Liver (tissue), 9 donors: ENCODE data around the gene APBB1IP. TPM values are rescaled to one million over a fixed set of nuclear protein-coding genes. Genes with fewer than 3 reads are reported as not detected.

Source experiments
- DNase-seq: peaks from one replicate; pipeline ENCODE4 v3.0.0-alpha.2; 2017; ENCODE audit warnings: low spot score
- H3K27ac ChIP-seq, 2 donors: one replicate each; pipeline ENCODE4 v1.7.0; 2013; ENCODE audit warnings: inconsistent platforms in 2 of 2, low read length in 2 of 2, control low read depth in 1 of 2, low read depth in 1 of 2, mild to moderate bottlenecking in 1 of 2
- H3K27me3 ChIP-seq, 4 donors: one replicate each; pipeline versions ENCODE4 v1.6.1 to v1.7.0; 2013; ENCODE audit warnings: low read length in 3 of 4, inconsistent platforms in 1 of 4, mild to moderate bottlenecking in 1 of 4, moderate library complexity in 1 of 4; ENCODE audit not compliant: control insufficient read depth in 4 of 4, insufficient read depth in 4 of 4
- H3K36me3 ChIP-seq, 4 donors: one replicate each; pipeline versions ENCODE4 v1.6.1 to v1.7.0; 2013; ENCODE audit warnings: low read length in 3 of 4, mild to moderate bottlenecking in 3 of 4, low read depth in 1 of 4, moderate library complexity in 1 of 4; ENCODE audit not compliant: control insufficient read depth in 4 of 4, insufficient read depth in 3 of 4
- H3K4me1 ChIP-seq, 4 donors: one replicate each; pipeline versions ENCODE4 v1.6.1 to v1.7.0; 2013; ENCODE audit warnings: low read length in 3 of 4, mild to moderate bottlenecking in 3 of 4, moderate library complexity in 1 of 4; ENCODE audit not compliant: control insufficient read depth in 4 of 4, insufficient read depth in 4 of 4
- H3K4me3 ChIP-seq, 3 donors: one replicate each; pipeline versions ENCODE4 v1.6.1 to v1.7.0; 2013; ENCODE audit warnings: low read length in 3 of 3, control low read depth in 1 of 3, low read depth in 1 of 3, mild to moderate bottlenecking in 1 of 3
- H3K9ac ChIP-seq, 2 donors: one replicate each; pipeline ENCODE4 v1.7.0; 2013; ENCODE audit warnings: low read length in 2 of 2, mild to moderate bottlenecking in 2 of 2, moderate library complexity in 2 of 2, control low read depth in 1 of 2, low read depth in 1 of 2
- H3K9me3 ChIP-seq, 4 donors: one replicate each; pipeline versions ENCODE4 v1.6.1 to v1.7.0; 2013; ENCODE audit warnings: low read length in 3 of 4; ENCODE audit not compliant: control insufficient read depth in 4 of 4
- ATF3 ChIP-seq: IDR thresholded peaks from 2 replicates; pipeline ENCODE4 v1.6.1; 2016; ENCODE audit warnings: antibody characterized with exemption
- CTCF ChIP-seq: fragments of 150-350 bp; IDR thresholded peaks from 2 replicates; pipeline ENCODE4 v1.5.1; 2017; ENCODE audit warnings: improper control_type of control experiment, low read depth, low read length; ENCODE audit not compliant: missing input control
- EGR1 ChIP-seq, 2 donors: IDR thresholded peaks; 2 replicates each; pipeline ENCODE4 v1.6.1; 2016 to 2018; ENCODE audit warnings: antibody characterized with exemption in 2 of 2, low read depth in 2 of 2
- FOXA1 ChIP-seq: IDR thresholded peaks from 2 replicates; pipeline ENCODE4 v1.6.1; 2016; ENCODE audit warnings: antibody characterized with exemption
- FOXA2 ChIP-seq: IDR thresholded peaks from 2 replicates; pipeline ENCODE4 v1.6.1; 2016; ENCODE audit warnings: antibody characterized with exemption
- GABPA ChIP-seq, 2 donors: IDR thresholded peaks in 1 of 2; conservative IDR thresholded peaks in 1 of 2; 2 replicates each; pipeline ENCODE4 v1.6.1; 2016; ENCODE audit warnings: antibody characterized with exemption in 2 of 2, mild to moderate bottlenecking in 1 of 2, moderate library complexity in 1 of 2
- HNF4A ChIP-seq, 2 donors: conservative IDR thresholded peaks; 2 replicates each; pipeline ENCODE4 v1.6.1; 2016; ENCODE audit warnings: antibody characterized with exemption in 2 of 2, mild to moderate bottlenecking in 2 of 2
- HNF4G ChIP-seq: IDR thresholded peaks from 2 replicates; pipeline ENCODE4 v1.6.1; 2016; ENCODE audit warnings: antibody characterized with exemption
- JUND ChIP-seq, 2 donors: IDR thresholded peaks; 2 replicates each; pipeline ENCODE4 v1.6.1; 2016; ENCODE audit warnings: antibody characterized with exemption in 2 of 2
- MAX ChIP-seq: IDR thresholded peaks from 2 replicates; pipeline ENCODE4 v1.6.1; 2016; ENCODE audit warnings: antibody characterized with exemption
- NR2F2 ChIP-seq: IDR thresholded peaks from 2 replicates; pipeline ENCODE4 v1.6.1; 2016; ENCODE audit warnings: antibody characterized with exemption
- RAD21 ChIP-seq, 2 donors: IDR thresholded peaks; 2 replicates each; pipeline ENCODE4 v1.6.1; 2016; ENCODE audit warnings: antibody characterized with exemption in 2 of 2, mild to moderate bottlenecking in 2 of 2
- REST ChIP-seq: IDR thresholded peaks from 2 replicates; pipeline ENCODE4 v1.6.1; 2016; ENCODE audit warnings: antibody characterized with exemption, mild to moderate bottlenecking
- RXRA ChIP-seq, 2 donors: IDR thresholded peaks; 2 replicates each; pipeline ENCODE4 v1.6.1; 2017 to 2018; ENCODE audit warnings: antibody characterized with exemption in 2 of 2, mild to moderate bottlenecking in 1 of 2
- SP1 ChIP-seq: IDR thresholded peaks from 2 replicates; pipeline ENCODE4 v1.6.1; 2018; ENCODE audit warnings: antibody characterized with exemption, mild to moderate bottlenecking
- TAF1 ChIP-seq: conservative IDR thresholded peaks from 2 replicates; pipeline ENCODE4 v1.6.1; 2016; ENCODE audit warnings: antibody characterized with exemption, mild to moderate bottlenecking
- YY1 ChIP-seq: IDR thresholded peaks from 2 replicates; pipeline ENCODE4 v1.6.1; 2016; ENCODE audit warnings: antibody characterized with exemption, mild to moderate bottlenecking
- ZBTB33 ChIP-seq: IDR thresholded peaks from 2 replicates; pipeline ENCODE4 v1.6.1; 2016; ENCODE audit warnings: antibody characterized with exemption
- WGBS: extraction: QIAGEN DNeasy Blood & Tissue Kit; methylation state at CpG from one replicate; pipeline ENCODE4 v1.1.7; 2013; 5-methylcytosine and 5-hydroxymethylcytosine counted together
- polyA plus RNA-seq, 2 donors: library from polyadenylated mRNA; stranded (reverse) in 1 of 2; unstranded in 1 of 2; fragments of 200-250 nt in 1 of 2; fragments of >200 nt in 1 of 2; fragmentation: Nextera tagmentation in 1 of 2; extraction: Ambion mirVana in 1 of 2; gene quantifications; one replicate each; pipeline versions ENCODE4 v1.2.1 to v1.2.3, GENCODE V29; 2013 to 2015
- total RNA-seq, 2 donors: library from RNA; depleted of rRNA; stranded (reverse); fragments of >200 nt; gene quantifications; one replicate each; pipeline ENCODE4 v1.2.3, GENCODE V29; 2014
- donor health status: healthy.
- donor health status: healthy.
- donor health status: healthy.
- donor health status: healthy.
- donor health status: healthy.

APBB1IP gene
- total and polyA plus RNA-seq, 4 donors = 9.3 to 28.4 (median 12.8) TPM

GRCh38 chr10:26410356-26410755 lies 27.8 kb upstream of the APBB1IP start:
- no peak for TF ChIP-seq TAF1
- no peak for TF ChIP-seq JUND (IDR thresholded peaks at IDR 0.05)
- TF ChIP-seq FOXA2 = no peak
- no peak for TF ChIP-seq ATF3
- TF ChIP-seq GABPA (IDR thresholded peaks at IDR 0.05 in 1 of 2, conservative IDR thresholded peaks at IDR 0.05 in 1 of 2) = no peak
- no peak for TF ChIP-seq HNF4G
- TF ChIP-seq EGR1 (IDR thresholded peaks at IDR 0.05; ENCODE audit: low read depth in 2 of 2) = no peak
- no peak for TF ChIP-seq ZBTB33
- TF ChIP-seq HNF4A (conservative IDR thresholded peaks at IDR 0.05) = no peak
- TF ChIP-seq RAD21 (IDR thresholded peaks at IDR 0.05) = no peak
- TF ChIP-seq RXRA (IDR thresholded peaks at IDR 0.05) = no peak
- no peak for TF ChIP-seq REST
- no peak for TF ChIP-seq YY1
- no peak for TF ChIP-seq CTCF
- TF ChIP-seq MAX = no peak
- TF ChIP-seq NR2F2 = no peak
- no peak for TF ChIP-seq FOXA1
- TF ChIP-seq SP1 = no peak
- no peak overlapping the region for H3K27ac ChIP-seq
- WGBS = 64% methylated on average over 6 of the region's 6 CpGs

More at GRCh38 chr10:26410356-26410755, 27.8 kb upstream of the APBB1IP start:
- Histone ChIP-seq H3K9ac (no peak overlapping the region), H3K36me3 (no peaks in the 10 kb centered on the region), H3K27me3 (no peaks in the 10 kb centered on the region), H3K4me3 (no peak overlapping the region), H3K9me3 (no peaks in the 10 kb centered on the region), H3K4me1 (no peaks in the 10 kb centered on the region)
- DNase-seq = no peak
